Dermis blood vessel endothelial cell (primary cell): ENCODE results near the gene CERS4. TPM values are rescaled to one million over a fixed set of nuclear protein-coding genes. Genes with fewer than 3 reads are reported as not detected.
"Not testable (repeated sequence)": the region's sequence is repeated elsewhere in the genome, so short reads cannot be mapped to it uniquely, and the experiment has no call there.

ENCODE experiments used
- DNase-seq: peaks from one replicate; pipeline ENCODE4 v3.0.0; 2010
- total RNA-seq: library from RNA; depleted of rRNA; stranded (reverse); fragments of >200 nt; gene quantifications from 2 replicates; pipeline ENCODE4 v1.2.3, GENCODE V29; 2014

CERS4 gene
- 15.4 and 23.3 TPM in 2 replicates for total RNA-seq

- DNase-seq: peak; percentile 38
Measured at GRCh38 chr19:8208922-8209461, at the start of gene CERS4. Gene CERS4 (plus strand): TSS chr19:8209370. CDS start chr19:8251077, 41,707 bp downstream.

DNA sequence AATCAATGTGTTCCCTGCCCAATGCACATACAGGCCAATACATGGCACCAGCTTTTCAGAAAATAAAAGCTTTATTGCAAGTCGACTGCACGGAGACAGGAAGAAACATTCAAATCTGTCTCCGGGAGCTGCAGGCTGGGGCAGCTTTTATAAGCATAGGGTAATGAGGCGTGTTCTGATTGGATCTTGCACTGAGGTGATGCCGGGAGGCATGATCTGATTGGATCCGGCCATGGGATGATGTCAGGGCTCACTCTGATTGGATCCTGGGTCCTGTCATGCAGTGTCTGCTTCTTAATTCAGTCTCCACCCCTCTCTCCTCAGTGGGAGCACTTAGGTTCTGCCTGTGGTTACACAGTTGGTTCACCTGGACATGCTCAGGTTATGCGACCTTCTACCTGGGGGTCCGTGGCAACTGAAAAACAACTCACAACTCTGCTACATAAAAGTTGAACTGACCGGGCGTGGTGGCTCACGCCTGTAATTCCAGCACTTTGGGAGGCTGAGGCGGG is 48.0 kb upstream of the CERS4 start:
- DNase-seq: no peak

GRCh38 chr19:8163759-8164158 is 45.4 kb upstream of the CERS4 start:
- DNase-seq: no peak

DNA sequence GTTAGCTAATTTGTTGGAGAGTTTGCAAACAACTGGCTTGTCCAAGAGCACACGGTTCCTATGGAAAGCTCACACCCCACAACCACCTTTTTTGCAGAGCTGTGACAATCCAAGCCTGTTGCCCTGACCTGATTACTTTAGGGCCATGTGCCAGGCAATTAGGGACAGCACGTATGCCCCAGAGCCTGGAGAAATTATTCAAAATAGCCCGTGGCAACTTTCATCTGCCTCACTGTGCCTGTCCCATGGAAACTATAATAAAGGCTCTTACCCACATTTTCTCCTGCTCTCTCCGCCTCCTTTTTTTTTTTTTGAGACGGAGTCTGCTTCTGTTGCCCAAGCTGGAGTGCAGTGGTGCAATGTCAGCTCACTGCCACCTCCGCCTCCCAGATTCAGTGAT is 41.2 kb upstream of the CERS4 start:
- no peak for DNase-seq

DNA sequence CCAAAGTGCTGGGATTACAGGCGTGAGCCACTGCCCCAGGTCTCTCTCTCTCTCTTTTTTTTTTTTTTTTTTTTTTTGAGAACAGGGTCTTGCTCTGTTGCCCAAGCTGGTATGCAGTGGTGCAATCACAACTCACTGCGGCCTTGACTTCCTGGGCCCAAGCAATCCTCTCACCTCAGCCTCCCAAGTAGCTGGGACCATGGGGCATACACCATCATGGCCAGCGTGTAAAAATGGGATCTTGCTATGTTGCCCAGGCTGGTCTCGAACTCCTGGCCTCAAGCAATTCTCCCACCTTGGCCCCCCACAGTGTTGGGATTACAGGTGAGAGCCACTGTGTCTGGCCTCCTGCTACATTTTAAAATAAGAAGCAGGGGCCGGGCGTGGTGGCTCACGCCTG is 40.6 kb upstream of the CERS4 start:
- no peak for DNase-seq

DNA sequence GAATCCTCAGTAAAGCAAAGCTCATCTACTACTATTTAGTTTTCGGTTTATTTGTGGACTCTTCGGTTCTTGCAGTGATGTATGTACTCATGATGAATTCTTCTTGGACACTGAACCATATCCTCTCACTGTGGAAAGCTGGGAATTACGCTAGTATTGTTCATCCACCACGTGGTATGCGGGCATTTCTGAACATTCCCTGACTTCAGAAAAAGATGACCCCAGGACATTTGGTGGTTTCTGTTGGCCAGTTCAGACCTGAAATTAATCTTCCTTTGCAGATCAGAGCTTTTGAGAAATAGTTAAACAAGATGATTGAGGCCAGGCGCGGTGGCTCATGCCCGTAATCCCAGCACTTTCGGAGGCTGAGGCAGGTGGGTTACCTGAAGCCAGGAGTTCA is 34.5 kb upstream of the CERS4 start:
- DNase-seq: no peak

DNA sequence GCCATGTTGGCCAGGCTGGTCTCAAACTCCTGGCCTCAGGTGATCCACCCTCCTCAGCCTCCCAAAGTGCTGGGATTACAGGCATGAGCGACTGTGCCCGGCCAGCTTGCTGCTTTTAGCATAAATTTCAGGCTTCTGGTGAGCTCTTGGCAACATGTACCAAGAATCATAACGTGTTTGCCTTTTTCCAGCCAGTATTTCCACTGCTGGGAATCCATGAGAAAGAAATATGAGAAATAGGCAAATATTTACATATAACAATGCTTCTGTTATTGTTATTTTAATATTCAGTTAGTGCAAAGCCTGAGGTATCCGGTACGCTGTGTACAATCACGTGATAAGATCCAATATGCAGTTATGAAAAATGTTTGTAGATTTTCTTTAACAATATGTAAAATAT is 29.2 kb upstream of the CERS4 start:
- no peak for DNase-seq

- no peak for DNase-seq
Measured at GRCh38 chr19:8184274-8184673, 24.9 kb upstream of the CERS4 start.

GRCh38 chr19:8185343-8186068 is 23.7 kb upstream of the CERS4 start:
- DNase-seq: no peak

DNA sequence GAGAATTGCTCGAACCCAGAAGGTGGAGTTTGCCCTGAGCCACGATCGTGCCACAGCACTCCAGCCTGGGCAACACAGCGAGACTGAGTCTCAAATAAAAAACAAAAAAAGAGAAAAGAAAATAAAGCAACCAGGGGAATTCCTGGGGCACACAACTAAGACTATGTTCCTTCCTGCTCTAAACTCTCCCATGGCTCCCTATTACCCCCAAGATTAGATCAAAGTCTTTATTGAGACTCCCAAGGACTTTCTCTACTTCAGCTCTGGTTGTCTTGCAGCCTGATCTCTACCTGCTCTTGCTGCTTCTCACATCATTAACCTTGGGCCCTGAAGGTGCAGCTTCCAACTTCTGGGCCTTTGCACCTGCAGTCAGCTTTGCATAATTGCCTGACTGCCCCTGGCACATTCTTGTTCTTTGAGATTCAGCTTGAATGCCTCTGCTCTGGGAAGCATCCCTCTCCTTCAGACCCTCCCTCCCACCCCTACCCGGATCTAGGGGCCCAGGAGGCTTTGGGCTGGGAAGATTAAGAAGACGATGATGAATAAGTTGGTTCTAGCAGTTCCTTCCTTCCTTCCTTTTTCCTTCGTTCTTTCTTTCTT is 16.8 kb upstream of the CERS4 start:
- no peak for DNase-seq

- no peak for DNase-seq
Measured at GRCh38 chr19:8194528-8195267, 14.5 kb upstream of the CERS4 start.

DNA sequence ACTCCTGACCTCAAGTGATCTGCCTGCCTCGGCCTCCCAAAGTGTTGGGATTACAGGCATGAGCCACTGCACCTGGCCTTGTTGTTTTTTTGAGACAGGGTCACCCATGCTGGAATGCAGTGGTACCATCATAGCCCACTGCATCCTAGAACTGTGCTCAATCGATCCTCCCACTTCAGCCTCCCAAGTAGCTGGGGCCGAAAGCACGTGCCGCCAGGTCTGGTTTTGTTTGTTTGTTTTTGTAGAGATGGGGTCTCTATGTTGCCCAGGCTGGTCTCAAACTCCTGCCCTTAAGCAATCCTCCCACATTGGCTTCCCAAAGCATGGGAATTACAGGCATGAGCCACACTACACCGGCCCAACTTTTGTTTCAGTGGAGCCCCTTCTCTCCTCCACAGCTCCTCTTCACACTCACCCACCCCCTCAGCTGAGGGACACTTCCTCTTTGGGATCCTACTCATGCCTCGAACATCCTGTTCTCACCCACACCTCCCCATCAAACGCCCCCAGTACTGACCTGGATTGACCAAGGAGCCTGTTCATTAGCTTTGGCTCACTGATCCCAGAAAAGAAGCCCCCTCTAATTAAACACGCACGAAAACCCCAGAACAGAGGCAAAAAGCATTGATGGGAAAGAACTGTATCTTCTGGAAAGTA is 12.8 kb upstream of the CERS4 start:
- DNase-seq: no peak

- DNase-seq: not testable (repeated sequence)
Measured at GRCh38 chr19:8203288-8204120, 5.7 kb upstream of the CERS4 start.

DNA sequence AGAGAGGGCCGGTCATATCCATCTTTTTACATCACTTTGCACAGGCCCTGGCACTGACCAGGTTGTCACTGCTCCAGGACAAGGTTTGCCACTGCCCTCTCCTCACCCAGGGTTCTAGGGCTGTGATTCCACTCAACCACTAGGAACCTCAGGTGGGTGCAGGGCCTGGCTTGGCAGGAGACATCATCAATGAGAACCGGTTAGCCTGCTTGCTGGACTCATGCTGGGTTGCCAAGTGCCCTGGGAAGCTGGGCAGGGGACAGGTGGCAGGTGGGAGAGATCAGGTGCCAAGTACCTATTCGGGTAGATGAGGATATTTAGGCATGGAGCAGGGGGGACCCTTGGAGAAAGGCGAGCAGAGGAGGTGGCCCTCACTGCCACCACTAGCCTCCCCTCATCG is 4.2 kb upstream of the CERS4 start:
- DNase-seq: no peak

- no peak for DNase-seq
Measured at GRCh38 chr19:8206147-8207087, 2.8 kb upstream of the CERS4 start.

GRCh38 chr19:8207326-8207725 is 1.8 kb upstream of the CERS4 start:
- DNase-seq: not testable (repeated sequence)

DNA sequence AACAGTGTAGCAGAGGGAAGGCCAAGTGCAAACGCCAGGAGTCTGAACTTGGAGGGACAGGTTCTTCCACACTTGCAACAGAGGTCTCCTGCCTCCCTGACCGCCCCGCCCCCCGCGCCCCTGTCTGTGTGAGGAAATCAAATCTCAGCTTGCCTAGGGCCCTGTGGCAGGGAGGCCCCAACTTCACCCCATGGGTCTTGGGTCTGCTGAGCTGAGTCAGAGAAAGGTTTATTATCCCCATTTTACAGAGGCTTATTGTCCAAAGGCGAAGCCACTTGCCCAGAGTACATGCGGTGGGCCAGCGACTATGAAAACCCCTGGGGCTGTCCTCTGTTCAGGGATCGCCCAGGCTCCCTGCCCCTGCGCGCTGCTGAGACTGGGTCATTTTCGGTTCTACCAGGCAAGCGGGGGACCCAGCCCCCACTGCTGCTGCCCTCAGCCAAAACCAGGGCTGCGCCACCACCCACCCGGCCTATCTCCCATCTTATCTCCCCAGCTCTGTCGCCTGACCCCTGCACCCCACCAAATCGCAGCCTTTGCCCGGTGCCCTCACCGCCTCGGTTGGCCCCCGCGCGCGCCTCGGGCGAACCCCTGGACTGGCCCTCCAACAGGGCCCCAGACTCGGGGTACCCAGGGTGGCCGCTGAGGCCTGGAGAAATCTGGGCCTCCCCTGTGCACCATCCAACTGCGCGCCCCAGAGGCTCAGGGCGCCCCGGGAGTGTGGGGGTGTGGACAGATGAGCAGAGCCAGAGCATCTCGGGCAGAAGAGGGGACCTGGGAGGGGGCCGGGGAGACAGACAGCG is 850 bp upstream of the CERS4 start:
- no peak for DNase-seq

- DNase-seq: peak; percentile 28
Measured at GRCh38 chr19:8209462-8210378, 550 bp downstream of the CERS4 start.
